GM18867 (cell line): ENCODE measurements around the gene OLAH.

ENCODE experiments used
- ATAC-seq: cut with Tn5 transposase; IDR thresholded peaks from one replicate; pipeline ENCODE4 v1.9.1; 2021; ENCODE audit warnings: mild to moderate bottlenecking, moderate library complexity; ENCODE audit not compliant: unreplicated experiment

OLAH gene

GRCh38 chr10:15122477-15123030 is 78.8 kb downstream of the OLAH start:
- ATAC-seq: peak; percentile 94
